Epithelial cell of proximal tubule (primary cell): ENCODE data around the gene CORIN. TPM values are rescaled to one million over a fixed set of nuclear protein-coding genes. Genes with fewer than 3 reads are reported as not detected.
"Not testable (repeated sequence)": the region's sequence is repeated elsewhere in the genome, so short reads cannot be mapped to it uniquely, and the experiment has no call there.

Source experiments
- DNase-seq: peaks from one replicate; pipeline ENCODE4 v3.0.0-alpha.2; 2011; ENCODE audit warnings: low read depth
- H3K4me3 ChIP-seq: 2 replicates; pipeline ENCODE4 v1.5.1; 2011; ENCODE audit warnings: low read depth, mild to moderate bottlenecking, low read length
- total RNA-seq: library from RNA; depleted of rRNA; stranded (reverse); fragments of >200 nt; gene quantifications from 2 replicates; pipeline ENCODE4 v1.2.3, GENCODE V29; 2015
- TF ChIP-seq, protein P1 (sequence below): conservative IDR thresholded peaks from 2 replicates; pipeline ENCODE4 v1.5.1; 2012; ENCODE audit warnings: low read depth, mild to moderate bottlenecking, low read length

Gene CORIN
- total RNA-seq, 1 donor from 2014 or later = 0.12 TPM

- no peak overlapping the region for H3K4me3 ChIP-seq
- TF ChIP-seq, protein P1, sequence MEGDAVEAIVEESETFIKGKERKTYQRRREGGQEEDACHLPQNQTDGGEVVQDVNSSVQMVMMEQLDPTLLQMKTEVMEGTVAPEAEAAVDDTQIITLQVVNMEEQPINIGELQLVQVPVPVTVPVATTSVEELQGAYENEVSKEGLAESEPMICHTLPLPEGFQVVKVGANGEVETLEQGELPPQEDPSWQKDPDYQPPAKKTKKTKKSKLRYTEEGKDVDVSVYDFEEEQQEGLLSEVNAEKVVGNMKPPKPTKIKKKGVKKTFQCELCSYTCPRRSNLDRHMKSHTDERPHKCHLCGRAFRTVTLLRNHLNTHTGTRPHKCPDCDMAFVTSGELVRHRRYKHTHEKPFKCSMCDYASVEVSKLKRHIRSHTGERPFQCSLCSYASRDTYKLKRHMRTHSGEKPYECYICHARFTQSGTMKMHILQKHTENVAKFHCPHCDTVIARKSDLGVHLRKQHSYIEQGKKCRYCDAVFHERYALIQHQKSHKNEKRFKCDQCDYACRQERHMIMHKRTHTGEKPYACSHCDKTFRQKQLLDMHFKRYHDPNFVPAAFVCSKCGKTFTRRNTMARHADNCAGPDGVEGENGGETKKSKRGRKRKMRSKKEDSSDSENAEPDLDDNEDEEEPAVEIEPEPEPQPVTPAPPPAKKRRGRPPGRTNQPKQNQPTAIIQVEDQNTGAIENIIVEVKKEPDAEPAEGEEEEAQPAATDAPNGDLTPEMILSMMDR = no peak
- no peak for DNase-seq
These were observed 120.7 kb downstream of the CORIN start for GRCh38 chr4:47717188-47717587.

DNA sequence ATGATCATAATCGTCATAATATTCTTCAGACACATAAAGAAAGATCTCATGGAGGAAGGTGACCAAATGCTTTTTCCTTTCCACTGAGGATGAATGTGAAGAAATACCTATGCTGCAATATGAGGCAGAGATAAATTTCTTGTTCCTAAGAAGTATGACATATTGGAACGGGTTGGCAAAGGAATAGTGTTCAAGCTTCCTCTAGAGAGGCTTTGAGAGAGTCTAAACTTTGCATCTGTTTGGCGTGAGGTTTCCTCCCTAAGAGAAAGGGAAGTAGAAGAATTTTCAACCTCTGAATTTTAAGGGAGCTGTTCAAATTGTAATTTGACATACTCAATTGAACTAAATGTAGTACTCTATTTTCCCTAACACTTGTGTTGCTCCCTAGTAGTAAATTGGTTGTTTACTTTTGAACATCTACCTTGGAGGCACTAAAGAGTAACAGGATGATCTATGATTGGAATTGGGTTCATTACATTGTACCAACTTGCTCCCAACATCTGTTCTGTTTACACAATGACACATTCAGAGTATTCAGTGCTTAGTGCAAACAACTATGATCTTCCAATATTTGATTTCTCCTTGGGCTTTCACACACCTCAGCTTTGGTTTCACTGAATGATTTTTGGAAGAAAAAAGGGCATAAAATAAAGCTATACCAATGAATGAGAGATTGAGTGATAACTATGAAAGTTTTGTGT lies 122.0 kb downstream of the CORIN start:
- H3K4me3 ChIP-seq = no peak overlapping the region
- DNase-seq = no peak
- TF ChIP-seq, protein P1 = no peak

- DNase-seq = no peak
- no peak overlapping the region for H3K4me3 ChIP-seq
- TF ChIP-seq, protein P1 = no peak
These were observed 123.6 kb downstream of the CORIN start for GRCh38 chr4:47714269-47714668.

DNA sequence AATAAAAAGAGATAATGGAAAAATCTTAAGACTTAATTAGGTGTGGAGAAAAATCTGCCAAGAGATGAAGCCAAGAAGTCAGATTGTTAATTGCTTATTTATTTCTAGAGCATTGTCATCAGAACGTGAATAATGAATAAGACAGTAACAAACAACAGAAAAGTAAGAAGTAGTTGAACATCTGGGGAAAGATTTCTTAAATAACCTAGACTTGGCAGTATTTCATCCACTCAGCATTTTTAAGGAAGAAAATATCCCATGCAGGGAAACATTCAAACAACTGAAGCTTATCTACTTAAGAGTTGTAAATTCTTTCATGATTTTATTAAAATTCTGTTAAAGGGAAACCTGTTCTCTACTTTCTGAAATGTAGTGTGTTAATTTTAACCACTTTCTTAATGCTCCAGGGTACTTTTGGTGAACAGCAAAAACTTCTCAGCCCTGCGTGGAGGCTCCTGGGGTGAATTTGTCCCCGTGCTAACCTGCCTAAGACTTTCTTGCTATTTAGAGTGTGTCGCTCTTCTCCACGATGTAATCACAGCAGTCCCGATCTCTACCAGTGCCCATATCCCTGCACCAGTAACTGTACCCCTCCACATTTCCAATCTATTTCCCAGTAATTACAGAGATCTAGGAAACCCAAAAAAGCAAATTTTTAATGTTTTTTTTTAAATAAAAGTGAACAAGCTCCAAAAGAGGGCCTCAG lies 124.6 kb downstream of the CORIN start:
- DNase-seq = no peak
- H3K4me3 ChIP-seq = no peak overlapping the region
- TF ChIP-seq, protein P1 = no peak

DNA sequence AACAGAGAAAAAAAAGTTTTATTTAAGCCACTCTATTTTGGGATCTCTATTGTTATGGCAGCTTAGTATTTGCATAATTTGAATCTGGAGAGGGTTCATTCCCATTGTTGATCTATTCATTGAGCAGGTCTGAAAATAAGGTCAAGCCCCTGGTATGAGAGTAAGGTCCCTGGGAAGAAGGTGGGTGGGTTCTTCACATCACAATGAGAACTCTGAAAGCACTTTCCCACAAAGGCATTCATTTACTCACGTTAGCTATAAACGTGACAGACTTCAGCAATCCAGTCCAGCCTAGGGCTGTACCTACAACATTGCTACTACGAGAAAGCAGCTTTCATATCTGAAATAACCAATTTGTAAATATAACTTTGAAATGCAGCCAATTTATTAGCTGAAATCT lies 126.2 kb downstream of the CORIN start:
- TF ChIP-seq, protein P1 = no peak
- no peak for DNase-seq
- no peak overlapping the region for H3K4me3 ChIP-seq

- no peak for DNase-seq
- TF ChIP-seq, protein P1 = no peak
- H3K4me3 ChIP-seq = no peak overlapping the region
These were observed 126.7 kb downstream of the CORIN start for GRCh38 chr4:47711183-47711582.

- not testable (repeated sequence) for DNase-seq, H3K4me3 ChIP-seq
These were observed 131.5 kb downstream of the CORIN start for GRCh38 chr4:47706352-47706751.
